Mesendoderm (in vitro differentiated cells): ENCODE results near the gene NFAT5.
"Not testable (repeated sequence)": the region's sequence is repeated elsewhere in the genome, so short reads cannot be mapped to it uniquely, and the experiment has no call there.

Experiments
- DNase-seq: peaks from one replicate; pipeline ENCODE4 v3.0.0; 2013
- H2AK5ac ChIP-seq: 2 replicates; pipeline ENCODE4 v1.6.1; 2013; ENCODE audit warnings: low read length, inconsistent platforms
- H2BK120ac ChIP-seq: 2 replicates; pipeline ENCODE4 v1.6.1; 2013; ENCODE audit warnings: low read depth, mild to moderate bottlenecking, low read length, moderate library complexity, mixed read lengths
- H2BK15ac ChIP-seq: replicated peaks from 2 replicates; pipeline ENCODE4 v1.6.1; 2013; ENCODE audit warnings: low read depth, mild to moderate bottlenecking, moderate library complexity
- H2BK5ac ChIP-seq: 2 replicates; pipeline ENCODE4 v1.6.1; 2013; ENCODE audit warnings: low read length, inconsistent platforms
- H3K18ac ChIP-seq: 2 replicates; pipeline ENCODE4 v1.6.1; 2013; ENCODE audit warnings: mild to moderate bottlenecking, low read length, mixed read lengths
- H3K23ac ChIP-seq: one replicate; pipeline ENCODE4 v1.6.1; 2013; ENCODE audit warnings: low read length
- H3K27ac ChIP-seq: 2 replicates; pipeline ENCODE4 v1.5.1; 2013; ENCODE audit warnings: low read depth, mild to moderate bottlenecking, inconsistent platforms, low read length, moderate library complexity
- H3K27me3 ChIP-seq: 2 replicates; pipeline ENCODE4 v1.6.1; 2013; ENCODE audit warnings: low read length, control low read depth, mild to moderate bottlenecking, inconsistent platforms; ENCODE audit not compliant: insufficient read depth, poor library complexity
- H3K36me3 ChIP-seq: 2 replicates; pipeline ENCODE4 v1.6.1; 2013; ENCODE audit warnings: low read length, inconsistent platforms; ENCODE audit not compliant: control insufficient read depth, insufficient read depth
- H3K4ac ChIP-seq: one replicate; pipeline ENCODE4 v1.6.1; 2013; ENCODE audit warnings: low read depth, mild to moderate bottlenecking, low read length, moderate library complexity
- H3K4me1 ChIP-seq: 2 replicates; pipeline ENCODE4 v1.6.1; 2013; ENCODE audit warnings: low read depth, low read length, inconsistent platforms; ENCODE audit not compliant: control insufficient read depth
- H3K4me2 ChIP-seq: 2 replicates; pipeline ENCODE4 v1.6.1; 2013; ENCODE audit warnings: low read length
- H3K4me3 ChIP-seq: 2 replicates; pipeline ENCODE4 v1.5.1; 2013; ENCODE audit warnings: mild to moderate bottlenecking, low read length
- H3K56ac ChIP-seq: one replicate; pipeline ENCODE4 v1.6.1; 2013; ENCODE audit warnings: low read length
- H3K79me1 ChIP-seq: 2 replicates; pipeline ENCODE4 v1.6.1; 2013; ENCODE audit warnings: low read length, inconsistent platforms
- H3K79me2 ChIP-seq: 2 replicates; pipeline ENCODE4 v1.6.1; 2013; ENCODE audit warnings: mild to moderate bottlenecking, low read length; ENCODE audit not compliant: control insufficient read depth, insufficient read depth
- H3K9ac ChIP-seq: 2 replicates; pipeline ENCODE4 v1.6.1; 2013; ENCODE audit warnings: low read length, inconsistent platforms
- H4K5ac ChIP-seq: one replicate; pipeline ENCODE4 v1.6.1; 2013; ENCODE audit warnings: low read length
- H4K8ac ChIP-seq: one replicate; pipeline ENCODE4 v1.6.1; 2013; ENCODE audit warnings: low read depth, mild to moderate bottlenecking, control low read depth, low read length, moderate library complexity
- WGBS: extraction: QIAGEN DNeasy Blood & Tissue Kit; methylation state at CpG from one replicate; pipeline ENCODE4 v1.1.7; 2013; ENCODE audit warnings: low lambda C conversion rate, missing lambda C conversion rate; ENCODE audit not compliant: insufficient coverage; ENCODE audit errors: extremely low coverage; 5-methylcytosine and 5-hydroxymethylcytosine counted together

Gene NFAT5

DNA sequence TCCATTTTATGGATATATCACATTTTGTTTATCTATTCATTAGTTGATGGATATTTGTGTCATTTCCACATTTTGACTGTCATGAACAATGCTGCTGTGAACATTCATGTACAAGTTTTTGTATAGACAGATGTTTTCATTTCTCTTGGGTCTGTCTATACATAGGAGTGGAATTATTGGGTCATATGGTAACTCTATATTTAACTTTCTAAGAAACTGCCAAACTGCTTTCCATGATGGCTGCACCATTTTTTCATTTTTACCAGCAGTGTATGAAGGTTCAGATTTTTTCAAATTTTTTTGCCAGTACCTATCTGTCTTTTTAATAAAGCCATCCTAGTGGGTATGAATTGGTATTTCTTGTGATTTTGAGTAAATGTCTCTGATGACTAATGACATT is 15.5 kb downstream of the NFAT5 start:
- H3K27me3 ChIP-seq: no peaks in the 10 kb centered on the region
- H3K36me3 ChIP-seq: no peaks in the 10 kb centered on the region
- no peak overlapping the region for H4K8ac ChIP-seq
- no peak overlapping the region for H3K27ac ChIP-seq
- H3K18ac ChIP-seq: no peak overlapping the region
- no peak overlapping the region for H2AK5ac ChIP-seq
- H3K79me1 ChIP-seq: peaks cover 1% of the 10 kb centered on the region
- H2BK120ac ChIP-seq: no peak overlapping the region
- no peak overlapping the region for H3K23ac ChIP-seq
- no peak overlapping the region for H3K56ac ChIP-seq
- H3K4me2 ChIP-seq: no peak overlapping the region
- DNase-seq: no peak
- no peak overlapping the region for H3K4me3 ChIP-seq
- no peak overlapping the region for H3K4ac ChIP-seq
- no peak overlapping the region for H4K5ac ChIP-seq
- no peaks in the 10 kb centered on the region for H3K4me1 ChIP-seq
- H3K79me2 ChIP-seq: peaks cover 11% of the 10 kb centered on the region
- no peak overlapping the region for H2BK5ac ChIP-seq
- no peak overlapping the region for H2BK15ac ChIP-seq
- no peak overlapping the region for H3K9ac ChIP-seq

DNA sequence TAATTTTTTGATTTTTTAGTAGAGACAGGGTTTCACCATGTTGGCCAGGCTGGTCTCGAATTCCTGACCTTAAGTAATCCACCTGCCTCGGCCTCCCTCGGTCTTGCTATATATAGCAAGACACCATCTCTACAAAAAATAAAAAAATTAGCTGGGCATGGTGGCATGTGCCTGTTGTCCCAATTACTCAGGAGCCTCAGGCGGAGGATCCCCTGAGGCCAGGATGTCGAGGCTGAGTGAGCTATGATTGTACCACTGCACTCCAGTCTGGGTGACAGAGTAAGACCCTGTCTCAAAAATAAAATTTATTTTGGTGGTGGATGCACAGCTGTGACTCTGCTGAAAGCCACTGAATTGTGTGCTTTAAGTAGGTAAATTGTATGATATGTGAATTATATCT is 18.7 kb downstream of the NFAT5 start:
- H2BK120ac ChIP-seq, H3K56ac ChIP-seq, H3K36me3 ChIP-seq, H2BK15ac ChIP-seq, H4K5ac ChIP-seq, DNase-seq, H3K4ac ChIP-seq, H3K23ac ChIP-seq, H3K79me1 ChIP-seq, H2AK5ac ChIP-seq, H4K8ac ChIP-seq, H3K4me2 ChIP-seq, H3K4me3 ChIP-seq, H3K27ac ChIP-seq, H3K4me1 ChIP-seq, H3K18ac ChIP-seq, H3K79me2 ChIP-seq, H3K27me3 ChIP-seq, H3K9ac ChIP-seq, H2BK5ac ChIP-seq: not testable (repeated sequence)
- no CpG with 5 or more reads among the region's 5 CpGs for WGBS

DNA sequence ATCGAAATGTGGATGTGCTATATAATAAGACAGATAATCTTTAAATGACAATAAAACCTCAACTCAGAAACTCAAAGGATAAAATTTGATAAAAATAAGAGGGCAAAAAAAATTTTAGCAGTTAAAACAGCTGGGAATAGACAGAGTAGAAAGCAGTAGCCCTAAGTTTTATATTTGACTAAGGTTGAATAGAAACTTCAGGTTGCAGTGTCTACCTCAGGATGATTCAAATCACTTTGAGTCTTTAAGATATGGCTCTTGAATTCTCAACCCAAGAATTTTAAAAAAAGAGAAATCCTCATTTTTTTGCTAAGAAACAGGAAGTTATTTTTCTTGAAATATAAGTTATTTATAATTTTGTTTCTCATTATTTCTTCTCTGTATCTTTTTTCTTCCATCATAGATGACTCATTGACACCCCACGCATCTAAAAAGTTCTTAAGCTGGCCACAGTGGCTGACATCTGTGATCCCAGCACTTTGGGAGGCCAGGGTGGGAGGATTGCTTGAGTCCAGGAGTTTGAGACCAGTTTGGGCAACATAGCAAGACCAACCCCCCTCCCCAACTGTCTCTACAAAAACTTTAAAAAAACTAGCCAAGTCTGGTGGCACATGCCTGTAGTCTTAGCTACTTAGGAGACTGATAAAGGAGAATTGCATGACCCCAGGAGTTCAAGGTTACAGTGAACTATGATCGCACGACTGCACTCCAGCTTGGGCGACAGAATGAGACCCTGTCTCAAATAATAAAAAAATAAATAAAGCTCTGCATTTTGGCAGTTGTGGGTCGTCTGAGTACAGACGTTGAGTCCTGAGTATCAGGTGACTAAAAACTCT is 23.9 kb downstream of the NFAT5 start:
- Histone ChIP-seq H2AK5ac (no peak overlapping the region), H3K4me3 (no peak overlapping the region), H4K8ac (peak overlapping the region; percentile 56), H3K9ac (no peak overlapping the region), H2BK5ac (no peak overlapping the region), H3K79me1 (no peaks in the 10 kb centered on the region), H3K27ac (no peak overlapping the region), H3K4me2 (no peak overlapping the region), H4K5ac (no peak overlapping the region), H3K23ac (no peak overlapping the region), H3K27me3 (no peaks in the 10 kb centered on the region), H3K18ac (no peak overlapping the region), H3K4ac (no peak overlapping the region), H3K36me3 (no peaks in the 10 kb centered on the region), H3K56ac (no peak overlapping the region), H3K79me2 (peaks cover 4% of the 10 kb centered on the region), H2BK15ac (no peak overlapping the region), H3K4me1 (no peaks in the 10 kb centered on the region), H2BK120ac (no peak overlapping the region)
- no CpG with 5 or more reads among the region's 7 CpGs for WGBS
- DNase-seq: no peak

DNA sequence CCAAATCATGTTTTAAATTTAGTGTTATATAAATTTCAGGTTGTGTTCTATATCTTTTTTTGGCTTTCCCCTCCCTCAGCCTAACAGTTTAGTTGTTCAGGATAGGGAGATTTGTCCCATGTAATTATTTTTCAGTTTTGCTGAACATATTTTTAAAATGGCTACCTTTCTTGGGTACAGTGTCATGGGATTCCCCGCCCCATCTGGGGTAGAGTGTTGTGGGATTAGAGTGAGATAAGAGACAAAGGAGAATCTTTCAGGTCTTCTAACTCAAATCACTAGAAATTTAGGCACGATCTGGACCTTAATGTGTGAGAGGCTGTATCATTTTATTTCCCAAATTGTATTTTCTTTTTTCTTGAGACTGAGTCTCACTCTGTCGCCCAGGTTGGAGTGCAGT is 24.8 kb downstream of the NFAT5 start:
- Histone ChIP-seq H2BK120ac (no peak overlapping the region), H3K27ac (no peak overlapping the region), H2BK5ac (no peak overlapping the region), H4K8ac (no peak overlapping the region), H3K4ac (no peak overlapping the region), H3K18ac (no peak overlapping the region), H3K9ac (no peak overlapping the region), H3K4me1 (no peaks in the 10 kb centered on the region), H3K56ac (no peak overlapping the region), H3K23ac (no peak overlapping the region), H3K27me3 (no peaks in the 10 kb centered on the region), H4K5ac (no peak overlapping the region), H3K79me1 (peaks cover 2% of the 10 kb centered on the region), H3K4me2 (no peak overlapping the region), H3K79me2 (peaks cover 4% of the 10 kb centered on the region), H2AK5ac (no peak overlapping the region), H2BK15ac (no peak overlapping the region), H3K36me3 (no peaks in the 10 kb centered on the region), H3K4me3 (no peak overlapping the region)
- WGBS: no CpG with 5 or more reads among the region's 3 CpGs
- DNase-seq: no peak

DNA sequence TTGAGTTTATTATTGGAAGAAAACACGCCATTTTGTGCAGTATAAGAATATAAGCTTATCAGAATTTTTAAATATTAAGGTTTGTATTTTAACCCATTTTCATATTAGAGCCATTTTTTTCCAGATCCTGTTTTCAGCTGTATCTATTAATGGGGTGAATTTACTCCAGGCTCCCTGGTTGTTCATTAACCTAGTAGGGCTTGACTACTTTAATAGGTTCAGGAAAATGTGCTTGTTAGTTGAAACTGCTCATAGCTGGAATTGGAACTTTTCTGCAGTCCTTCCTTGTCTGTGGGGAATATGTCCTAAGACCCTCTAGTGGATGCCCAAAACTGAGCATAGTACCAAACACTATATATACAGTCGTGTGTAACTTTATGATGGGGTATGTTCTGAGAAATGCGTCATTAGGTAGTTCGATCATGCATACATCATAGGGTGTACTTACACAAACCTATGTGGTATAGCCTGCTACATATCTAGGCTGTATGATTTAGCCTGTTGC is 28.0 kb downstream of the NFAT5 start:
- H4K5ac ChIP-seq: no peak overlapping the region
- H2BK15ac ChIP-seq: no peak overlapping the region
- 100% methylated on average over 1 of the region's 4 CpGs for WGBS
- no peak for DNase-seq
- no peak overlapping the region for H3K18ac ChIP-seq
- no peak overlapping the region for H3K4me2 ChIP-seq
- no peak overlapping the region for H3K9ac ChIP-seq
- no peaks in the 10 kb centered on the region for H3K27me3 ChIP-seq
- H3K4ac ChIP-seq: no peak overlapping the region
- H4K8ac ChIP-seq: no peak overlapping the region
- no peak overlapping the region for H3K27ac ChIP-seq
- no peak overlapping the region for H3K4me3 ChIP-seq
- H2AK5ac ChIP-seq: no peak overlapping the region
- peaks cover 5% of the 10 kb centered on the region for H3K79me1 ChIP-seq
- no peak overlapping the region for H2BK5ac ChIP-seq
- no peak overlapping the region for H3K56ac ChIP-seq
- no peak overlapping the region for H2BK120ac ChIP-seq
- H3K23ac ChIP-seq: no peak overlapping the region
- peaks cover 12% of the 10 kb centered on the region for H3K79me2 ChIP-seq
- H3K4me1 ChIP-seq: no peaks in the 10 kb centered on the region
- H3K36me3 ChIP-seq: no peaks in the 10 kb centered on the region
